Measurements from ENCODE around the gene ACOXL.

The ACOXL gene

DNA sequence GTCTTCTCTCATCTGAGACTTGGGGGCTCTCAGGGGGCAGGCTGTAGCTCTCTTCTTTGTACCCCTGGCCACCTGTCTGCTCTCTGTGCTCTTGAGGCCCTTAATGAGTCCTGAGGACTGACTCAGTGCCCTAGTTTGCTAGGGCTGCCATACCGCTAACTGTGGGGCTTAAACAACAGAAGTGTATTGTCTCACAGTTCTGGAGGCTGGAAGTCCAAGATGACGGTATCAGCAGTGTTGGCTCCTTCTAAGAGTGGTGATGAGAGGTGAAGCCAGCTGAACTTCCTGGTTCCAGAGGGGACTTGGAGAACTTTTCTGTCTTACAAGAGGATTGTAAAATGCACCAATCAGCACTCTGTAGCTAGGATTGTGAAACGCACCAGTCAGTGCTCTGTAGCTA is 67.0 kb downstream of the ACOXL start:
- TF ChIP-seq ZNF600 (tag by site-specific recombination; IDR thresholded peaks at IDR 0.05): no peak
- no peak for TF ChIP-seq SCRT1 (tag by site-specific recombination; IDR thresholded peaks at IDR 0.05; ENCODE audit: borderline replicate concordance)
- TF ChIP-seq ZNF548 (tag by site-specific recombination; IDR thresholded peaks at IDR 0.05): no peak
- no peak for TF ChIP-seq HOXA7 (CRISPR knock-in tag; IDR thresholded peaks at IDR 0.05; ENCODE audit: borderline replicate concordance)
- no peak for TF ChIP-seq ZFHX2 (tag by site-specific recombination; conservative IDR thresholded peaks at IDR 0.05)
- no peak for TF ChIP-seq ZNF596 (tag by site-specific recombination; IDR thresholded peaks at IDR 0.05)
- TF ChIP-seq ZNF48 (tag by site-specific recombination; IDR thresholded peaks at IDR 0.05): no peak
- TF ChIP-seq ZNF416 (tag by site-specific recombination; IDR thresholded peaks at IDR 0.05): no peak
- no peak for TF ChIP-seq ZNF555 (tag by site-specific recombination; conservative IDR thresholded peaks at IDR 0.05)
- TF ChIP-seq, protein P1, sequence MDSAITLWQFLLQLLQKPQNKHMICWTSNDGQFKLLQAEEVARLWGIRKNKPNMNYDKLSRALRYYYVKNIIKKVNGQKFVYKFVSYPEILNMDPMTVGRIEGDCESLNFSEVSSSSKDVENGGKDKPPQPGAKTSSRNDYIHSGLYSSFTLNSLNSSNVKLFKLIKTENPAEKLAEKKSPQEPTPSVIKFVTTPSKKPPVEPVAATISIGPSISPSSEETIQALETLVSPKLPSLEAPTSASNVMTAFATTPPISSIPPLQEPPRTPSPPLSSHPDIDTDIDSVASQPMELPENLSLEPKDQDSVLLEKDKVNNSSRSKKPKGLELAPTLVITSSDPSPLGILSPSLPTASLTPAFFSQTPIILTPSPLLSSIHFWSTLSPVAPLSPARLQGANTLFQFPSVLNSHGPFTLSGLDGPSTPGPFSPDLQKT (IDR thresholded peaks at IDR 0.05; ENCODE audit: borderline replicate concordance, low read depth, low read length): no peak
- TF ChIP-seq ZNF585B (tag by site-specific recombination; IDR thresholded peaks at IDR 0.05): no peak
- no peak for TF ChIP-seq OVOL3 (tag by site-specific recombination; IDR thresholded peaks at IDR 0.05)
- H3K36me3 ChIP-seq (ENCODE audit: control insufficient read depth in 2 of 2, insufficient read depth in 1 of 2, low read length in 2 of 2): no peaks in the 10 kb centered on the region
- H3K27ac ChIP-seq (ENCODE audit: extremely low read depth, low read depth, low read length): no peak overlapping the region
- no peak overlapping the region for H3K4me3 ChIP-seq (ENCODE audit: low read depth, low read length)
- POLR2A ChIA-PET: no interaction called here
- no peaks in the 10 kb centered on the region for H3K9me3 ChIP-seq (ENCODE audit: control insufficient read depth, insufficient read depth, low read depth, low read length)
- H3K4me1 ChIP-seq (ENCODE audit: control insufficient read depth, insufficient read depth, low read length): peaks cover 15% of the 10 kb centered on the region
- CTCF ChIA-PET: interaction anchor here (5.7 kb wide), 1 partner anchor 13 kb away, joined by 27 read pairs; no protein-coding TSS in a partner anchor

- peaks cover 13% of the 10 kb centered on the region for H3K4me1 ChIP-seq (ENCODE audit: control insufficient read depth, insufficient read depth, low read length)
- POLR2A ChIA-PET: no interaction called here
- H3K4me3 ChIP-seq (ENCODE audit: low read depth, low read length): no peak overlapping the region
- CTCF ChIA-PET: interaction anchor here (5.7 kb wide), 1 partner anchor 11 kb away, joined by 27 read pairs; no protein-coding TSS in a partner anchor
- TF ChIP-seq RBAK (tag by site-specific recombination; IDR thresholded peaks at IDR 0.05) (no peak), SP7 (tag by site-specific recombination; IDR thresholded peaks at IDR 0.05) (no peak), ZNF341 (tag by site-specific recombination; IDR thresholded peaks at IDR 0.05; ENCODE audit: low read depth) (no peak), ZNF621 (tag by site-specific recombination; IDR thresholded peaks at IDR 0.05) (no peak), ZNF707 (tag by site-specific recombination; IDR thresholded peaks at IDR 0.05) (no peak), OSR2 (tag by site-specific recombination; IDR thresholded peaks at IDR 0.05) (no peak), OVOL3 (tag by site-specific recombination; IDR thresholded peaks at IDR 0.05) (no peak), GFI1B (tag by site-specific recombination; IDR thresholded peaks at IDR 0.05) (no peak)
- TF ChIP-seq, protein P2, sequence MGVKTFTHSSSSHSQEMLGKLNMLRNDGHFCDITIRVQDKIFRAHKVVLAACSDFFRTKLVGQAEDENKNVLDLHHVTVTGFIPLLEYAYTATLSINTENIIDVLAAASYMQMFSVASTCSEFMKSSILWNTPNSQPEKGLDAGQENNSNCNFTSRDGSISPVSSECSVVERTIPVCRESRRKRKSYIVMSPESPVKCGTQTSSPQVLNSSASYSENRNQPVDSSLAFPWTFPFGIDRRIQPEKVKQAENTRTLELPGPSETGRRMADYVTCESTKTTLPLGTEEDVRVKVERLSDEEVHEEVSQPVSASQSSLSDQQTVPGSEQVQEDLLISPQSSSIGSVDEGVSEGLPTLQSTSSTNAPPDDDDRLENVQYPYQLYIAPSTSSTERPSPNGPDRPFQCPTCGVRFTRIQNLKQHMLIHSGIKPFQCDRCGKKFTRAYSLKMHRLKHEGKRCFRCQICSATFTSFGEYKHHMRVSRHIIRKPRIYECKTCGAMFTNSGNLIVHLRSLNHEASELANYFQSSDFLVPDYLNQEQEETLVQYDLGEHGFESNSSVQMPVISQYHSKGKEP (tag by site-specific recombination; IDR thresholded peaks at IDR 0.05): no peak
- no peaks in the 10 kb centered on the region for H3K36me3 ChIP-seq (ENCODE audit: control insufficient read depth in 2 of 2, insufficient read depth in 1 of 2, low read length in 2 of 2)
- H3K9me3 ChIP-seq (ENCODE audit: control insufficient read depth, insufficient read depth, low read depth, low read length): no peaks in the 10 kb centered on the region
- no peak overlapping the region for H3K27ac ChIP-seq (ENCODE audit: extremely low read depth, low read depth, low read length)
These were observed 68.4 kb downstream of the ACOXL start for GRCh38 chr2:110800611-110801402.

Measured in HEK293 (cell line).